H1 (cell line): Measurements from ENCODE around the gene CDC42. TPM values are rescaled to one million over a fixed set of nuclear protein-coding genes. Genes with fewer than 3 reads are reported as not detected.

Experiments
- CTCF ChIA-PET: fragments of 300-600 bp; sonication (Branson Sonifier 250); formaldehyde crosslinking; loops from one replicate; lab custom pipeline; 2021; ENCODE audit not compliant: partially characterized antibody; lab: Charles Lee
- POLR2A ChIA-PET: fragments of 300-600 bp; sonication (Branson Sonifier 250); formaldehyde crosslinking; loops from one replicate; lab custom pipeline; 2021; ENCODE audit warnings: inconsistent platforms; ENCODE audit not compliant: partially characterized antibody; lab: Charles Lee
- DNase-seq, 2 experiments: peaks; one replicate each; pipeline versions ENCODE4 v3.0.0 to v3.0.0-alpha.2; 2010 to 2022; ENCODE audit warnings: low spot score in 2 of 2, low read depth in 1 of 2, mixed read lengths in 1 of 2
- FAIRE-seq: peaks from 2 replicates; lab custom pipeline; 2011; peaks lifted over from hg19 to GRCh38; lab: Jason Lieb, UNC
- H2AFZ ChIP-seq: 2 replicates; pipeline ENCODE4 v1.8.1; 2012; ENCODE audit warnings: low read length, inconsistent platforms
- H2AK5ac ChIP-seq: 2 replicates; pipeline ENCODE4 v1.6.1; 2013; ENCODE audit warnings: low read depth, low read length
- H2BK120ac ChIP-seq: replicated peaks from 2 replicates; pipeline ENCODE3; 2013; ENCODE audit warnings: low read depth, low read length, inconsistent platforms
- H2BK12ac ChIP-seq: 2 replicates; pipeline ENCODE4 v1.6.1; 2013; ENCODE audit warnings: low read depth, low read length
- H2BK15ac ChIP-seq: 2 replicates; pipeline ENCODE4 v1.6.1; 2013; ENCODE audit warnings: low read length
- H2BK20ac ChIP-seq: 2 replicates; pipeline ENCODE4 v1.6.1; 2013; ENCODE audit warnings: low read length
- H2BK5ac ChIP-seq: 2 replicates; pipeline ENCODE4 v1.6.1; 2013; ENCODE audit warnings: low read depth, low read length
- H3K14ac ChIP-seq: 2 replicates; pipeline ENCODE4 v1.6.1; 2013; ENCODE audit warnings: inconsistent platforms; ENCODE audit not compliant: insufficient read length
- H3K18ac ChIP-seq: 2 replicates; pipeline ENCODE4 v1.6.1; 2013; ENCODE audit warnings: low read length; ENCODE audit errors: extremely low read depth
- H3K23ac ChIP-seq: 2 replicates; pipeline ENCODE4 v1.6.1; 2013; ENCODE audit warnings: inconsistent platforms; ENCODE audit not compliant: insufficient read length
- H3K23me2 ChIP-seq: 2 replicates; pipeline ENCODE4 v1.6.1; 2013; ENCODE audit warnings: low read depth, low read length
- H3K27ac ChIP-seq: 2 replicates; pipeline ENCODE4 v1.6.1; 2011; ENCODE audit warnings: low read depth, low read length, inconsistent platforms
- H3K27me3 ChIP-seq, 4 experiments: replicated peaks in 1 of 4; 1 replicate in 1 of 4; 2 replicates in 3 of 4; pipeline versions ENCODE4 v1.6.1 to v1.8.1; 2011 to 2013; ENCODE audit warnings: low read length in 3 of 4, mild to moderate bottlenecking in 3 of 4, inconsistent platforms in 2 of 4, mixed read lengths in 2 of 4, moderate library complexity in 1 of 4; ENCODE audit not compliant: control insufficient read depth in 3 of 4, insufficient read depth in 3 of 4; ENCODE audit errors: extremely low read depth in 1 of 4
- H3K36me3 ChIP-seq, 4 experiments: 2 replicates each; pipeline versions ENCODE4 v1.6.1 to v1.8.1; 2011 to 2013; ENCODE audit warnings: mild to moderate bottlenecking in 4 of 4, low read length in 3 of 4, moderate library complexity in 2 of 4, control low read depth in 1 of 4, inconsistent platforms in 1 of 4; ENCODE audit not compliant: insufficient read depth in 4 of 4, control insufficient read depth in 2 of 4
- H3K4ac ChIP-seq: replicated peaks from 2 replicates; pipeline ENCODE3; 2013; ENCODE audit warnings: low read length, low read depth, mixed read lengths, inconsistent platforms; ENCODE audit not compliant: insufficient read length
- H3K4me1 ChIP-seq, 4 experiments: replicated peaks in 1 of 4; 1 replicate in 1 of 4; 2 replicates in 3 of 4; pipeline versions ENCODE4 v1.6.1 to v1.8.1; 2011 to 2013; ENCODE audit warnings: low read length in 3 of 4, inconsistent platforms in 2 of 4, mixed read lengths in 1 of 4; ENCODE audit not compliant: insufficient read depth in 4 of 4, control insufficient read depth in 3 of 4
- H3K4me2 ChIP-seq, 2 experiments: 2 replicates each; pipeline versions ENCODE4 v1.6.1 to v1.8.1; 2011 to 2013; ENCODE audit warnings: low read depth in 2 of 2, low read length in 2 of 2, control low read depth in 1 of 2, inconsistent platforms in 1 of 2, mild to moderate bottlenecking in 1 of 2; ENCODE audit not compliant: insufficient read depth in 1 of 2
- H3K4me3 ChIP-seq, 4 experiments: fragments of 200-600, 300-600 bp in 1 of 4; sonication (generic), shearing (Covaris generic), sonication (Bioruptor Twin) in 1 of 4; 2 replicates each; pipeline versions ENCODE4 v1.5.1 to v1.8.1; 2011 to 2016; ENCODE audit warnings: low read length in 4 of 4, low read depth in 3 of 4, control low read depth in 2 of 4, inconsistent platforms in 2 of 4, mild to moderate bottlenecking in 2 of 4, mixed read lengths in 1 of 4, moderate library complexity in 1 of 4; ENCODE audit not compliant: insufficient read depth in 2 of 4; ENCODE audit errors: extremely low read depth in 1 of 4
- H3K56ac ChIP-seq: replicated peaks from 2 replicates; pipeline ENCODE3; 2013; ENCODE audit warnings: low read depth, mild to moderate bottlenecking, mixed read lengths, low read length, inconsistent platforms; ENCODE audit not compliant: insufficient read length
- H3K79me1 ChIP-seq: 2 replicates; pipeline ENCODE4 v1.6.1; 2013; ENCODE audit warnings: low read depth, low read length, control low read depth
- H3K79me2 ChIP-seq, 2 experiments: 2 replicates each; pipeline versions ENCODE4 v1.6.1 to v1.8.1; 2012 to 2013; ENCODE audit warnings: low read length in 2 of 2, mild to moderate bottlenecking in 2 of 2, inconsistent platforms in 1 of 2; ENCODE audit not compliant: insufficient read depth in 2 of 2, control insufficient read depth in 1 of 2
- H3K9ac ChIP-seq, 4 experiments: replicated peaks in 1 of 4; 1 replicate in 1 of 4; 2 replicates in 3 of 4; pipeline versions ENCODE4 v1.6.1 to v1.8.1; 2011 to 2013; ENCODE audit warnings: low read depth in 3 of 4, low read length in 3 of 4, control low read depth in 2 of 4, mild to moderate bottlenecking in 2 of 4, moderate library complexity in 2 of 4, inconsistent platforms in 1 of 4; ENCODE audit errors: extremely low read depth in 1 of 4
- H3K9me3 ChIP-seq, 2 experiments: 2 replicates each; pipeline versions ENCODE4 v1.6.1 to v1.8.1; 2012 to 2013; ENCODE audit warnings: mild to moderate bottlenecking in 2 of 2, moderate library complexity in 2 of 2, control low read depth in 1 of 2, inconsistent platforms in 1 of 2, low read depth in 1 of 2, low read length in 1 of 2, mixed read lengths in 1 of 2; ENCODE audit not compliant: insufficient read depth in 2 of 2
- H4K20me1 ChIP-seq, 2 experiments: replicated peaks in 1 of 2; 2 replicates each; pipeline versions ENCODE3 to v1.8.1; 2011 to 2013; ENCODE audit warnings: inconsistent platforms in 2 of 2, low read length in 2 of 2, mild to moderate bottlenecking in 1 of 2; ENCODE audit not compliant: insufficient read depth in 2 of 2, control insufficient read depth in 1 of 2
- H4K5ac ChIP-seq: 2 replicates; pipeline ENCODE4 v1.6.1; 2013; ENCODE audit warnings: low read length, low read depth, mixed read lengths, inconsistent platforms; ENCODE audit not compliant: insufficient read length
- H4K8ac ChIP-seq: 2 replicates; pipeline ENCODE4 v1.8.0; 2013; ENCODE audit warnings: mild to moderate bottlenecking, moderate library complexity, low read length, inconsistent platforms; ENCODE audit not compliant: insufficient read depth; ENCODE audit errors: extremely low read depth
- H4K91ac ChIP-seq: replicated peaks from 2 replicates; pipeline ENCODE3; 2013; ENCODE audit warnings: low read length, mixed read lengths, inconsistent platforms; ENCODE audit not compliant: insufficient read length
- CBX8 ChIP-seq: fragments of 300-800, 300-1000 bp; sonication (generic); IDR thresholded peaks from 2 replicates; pipeline ENCODE4 v1.7.1; 2016; ENCODE audit warnings: low read depth, low read length, borderline replicate concordance
- EGR1 ChIP-seq: IDR thresholded peaks from 2 replicates; pipeline ENCODE4 v1.6.1; 2011; ENCODE audit warnings: low read depth, low read length, borderline replicate concordance
- FOSL1 ChIP-seq: IDR thresholded peaks from 2 replicates; pipeline ENCODE4 v1.6.1; 2011; ENCODE audit warnings: mild to moderate bottlenecking, low read depth, low read length, moderate library complexity; ENCODE audit not compliant: insufficient read depth
- HDAC6 ChIP-seq: IDR thresholded peaks from one replicate; pipeline ENCODE4 v1.7.1; 2012; ENCODE audit warnings: low read depth, mild to moderate bottlenecking, inconsistent platforms, low read length, moderate library complexity
- KDM4A ChIP-seq: IDR thresholded peaks from one replicate; pipeline ENCODE4 v1.7.1; 2012; ENCODE audit warnings: low read depth, mild to moderate bottlenecking, moderate library complexity, low read length, inconsistent platforms; ENCODE audit not compliant: severe bottlenecking
- RBBP5 ChIP-seq: IDR thresholded peaks from 2 replicates; pipeline ENCODE4 v1.7.1; 2012; ENCODE audit warnings: low read depth, mild to moderate bottlenecking, inconsistent platforms, low read length, moderate library complexity, borderline replicate concordance
- WGBS, 2 experiments: shearing (Covaris generic) in 1 of 2; methylation state at CpG; one replicate each; pipeline versions ENCODE4 v1.1.6 to v1.1.7; 2013 to 2015; ENCODE audit warnings: low lambda C conversion rate in 2 of 2, mixed read lengths in 2 of 2, inconsistent platforms in 1 of 2, low coverage in 1 of 2, missing lambda C conversion rate in 1 of 2; ENCODE audit not compliant: insufficient replicate concordance in 2 of 2, insufficient coverage in 1 of 2, insufficient read length in 1 of 2; ENCODE audit errors: extremely low coverage in 1 of 2, missing lambda C conversion rate in 1 of 2; 5-methylcytosine and 5-hydroxymethylcytosine counted together
- polyA plus RNA-seq, 7 experiments: library from polyadenylated mRNA; depleted of rRNA in 3 of 7; stranded (reverse) in 5 of 7; unstranded in 2 of 7; fragments of >200 nt in 5 of 7; fragments of 200-250 nt in 2 of 7; gene quantifications; 1 replicate in 5 of 7; 2 replicates in 1 of 7; 4 replicates in 1 of 7; pipeline versions ENCODE4 v1.2.1 to v1.2.3, GENCODE V29; 2011 to 2013; ENCODE audit warnings: missing spikeins in 2 of 7, mixed read lengths in 2 of 7
- total RNA-seq: library from RNA; stranded (reverse); fragmentation: NEBNext Ultra II Directional; extraction: Animal tissue kit (Norgen Biotek cat#: 25700); gene quantifications from 2 replicates; pipeline ENCODE4 v1.2.1, GENCODE V29; 2021
- TF ChIP-seq, protein P1 (sequence below): IDR thresholded peaks from 2 replicates; pipeline ENCODE4 v1.6.1; 2012; ENCODE audit warnings: inconsistent platforms

CDC42 gene
- total and polyA plus RNA-seq, 2 of the 8 experiments (the other 6 are each of a cell fraction or from before 2014, with no cell fraction given): 110 to 179 TPM

DNA sequence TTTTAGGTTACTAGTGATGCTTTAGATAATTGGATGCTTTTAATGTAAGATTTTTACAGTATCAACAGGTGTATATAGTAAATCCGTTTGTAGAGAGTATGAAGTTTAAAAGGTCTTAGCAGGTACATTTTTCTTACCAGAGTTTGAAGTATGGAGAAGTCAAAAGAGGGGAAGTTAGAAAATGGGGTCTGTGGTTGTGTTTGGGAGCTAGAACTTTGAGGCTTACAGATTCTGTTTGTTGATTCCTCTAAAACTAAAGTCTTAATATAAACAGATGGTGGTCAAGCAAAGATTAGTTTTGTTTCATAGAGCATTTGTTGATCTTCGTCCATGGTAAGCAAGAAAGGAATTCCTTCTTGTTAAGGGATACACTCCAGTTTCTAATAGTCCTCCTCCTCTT is 35.8 kb downstream of the CDC42 start:
- H3K4ac ChIP-seq: no peak overlapping the region
- H2BK12ac ChIP-seq: no peak overlapping the region
- WGBS, 2 experiments: 83% methylated on average over 2 of the region's 2 CpGs; no CpG with 5 or more reads in 1 of the 2 experiments
- H3K27ac ChIP-seq: no peak overlapping the region
- H3K79me2 ChIP-seq: peaks cover 3 to 65% of the 10 kb centered on the region in 2 experiments; a peak in 3 of 4 replicates
- H3K14ac ChIP-seq: no peak overlapping the region
- H3K23me2 ChIP-seq: no peaks in the 10 kb centered on the region; the same call in 1 of the 2 replicates
- no peak overlapping the region for H3K18ac ChIP-seq
- H2BK120ac ChIP-seq: no peak overlapping the region
- H3K36me3 ChIP-seq: peaks cover 0 to 23% (median 5%) of the 10 kb centered on the region in 4 experiments; a peak in 4 of 8 replicates
- peaks cover 1 to 4% of the 10 kb centered on the region in 2 experiments for H4K20me1 ChIP-seq
- H3K27me3 ChIP-seq: no peaks in the 10 kb centered on the region
- no peak overlapping the region for H2BK5ac ChIP-seq
- peaks cover 4 to 24% (median 18%) of the 10 kb centered on the region in 4 experiments; a peak in 5 of 7 replicates for H3K4me1 ChIP-seq
- H3K4me2 ChIP-seq: no peak overlapping the region
- FAIRE-seq (no peak), DNase-seq (no peak)
- no peak overlapping the region for H2AK5ac ChIP-seq
- ChIA-PET CTCF (no interaction called here), POLR2A (no interaction called here)
- no peak overlapping the region for H4K8ac ChIP-seq
- H3K79me1 ChIP-seq: peaks cover 3% of the 10 kb centered on the region
- H4K5ac ChIP-seq: no peak overlapping the region
- H3K4me3 ChIP-seq: no peak overlapping the region
- no peak overlapping the region for H2BK15ac ChIP-seq
- no peak overlapping the region for H2AFZ ChIP-seq
- H3K9ac ChIP-seq: no peak overlapping the region
- no peak overlapping the region for H4K91ac ChIP-seq
- no peaks in the 10 kb centered on the region for H3K9me3 ChIP-seq
- no peak overlapping the region for H3K56ac ChIP-seq
- no peak overlapping the region for H3K23ac ChIP-seq
- no peak overlapping the region for H2BK20ac ChIP-seq
- TF ChIP-seq RBBP5: no peak
- no peak for TF ChIP-seq HDAC6
- no peak for TF ChIP-seq FOSL1
- no peak for TF ChIP-seq KDM4A
- no peak for TF ChIP-seq EGR1
- TF ChIP-seq, protein P1, sequence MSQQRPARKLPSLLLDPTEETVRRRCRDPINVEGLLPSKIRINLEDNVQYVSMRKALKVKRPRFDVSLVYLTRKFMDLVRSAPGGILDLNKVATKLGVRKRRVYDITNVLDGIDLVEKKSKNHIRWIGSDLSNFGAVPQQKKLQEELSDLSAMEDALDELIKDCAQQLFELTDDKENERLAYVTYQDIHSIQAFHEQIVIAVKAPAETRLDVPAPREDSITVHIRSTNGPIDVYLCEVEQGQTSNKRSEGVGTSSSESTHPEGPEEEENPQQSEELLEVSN: no peak
- TF ChIP-seq CBX8: no peak
